NCI-H524 treated with DMSO at 0.1 percent for 48 hours (cell line): ENCODE measurements around the gene GALR2.

Experiments
- DNase-seq: peaks from one replicate; lab custom pipeline; 2025; lab: John Stamatoyannopoulos, UW

The GALR2 gene

DNA sequence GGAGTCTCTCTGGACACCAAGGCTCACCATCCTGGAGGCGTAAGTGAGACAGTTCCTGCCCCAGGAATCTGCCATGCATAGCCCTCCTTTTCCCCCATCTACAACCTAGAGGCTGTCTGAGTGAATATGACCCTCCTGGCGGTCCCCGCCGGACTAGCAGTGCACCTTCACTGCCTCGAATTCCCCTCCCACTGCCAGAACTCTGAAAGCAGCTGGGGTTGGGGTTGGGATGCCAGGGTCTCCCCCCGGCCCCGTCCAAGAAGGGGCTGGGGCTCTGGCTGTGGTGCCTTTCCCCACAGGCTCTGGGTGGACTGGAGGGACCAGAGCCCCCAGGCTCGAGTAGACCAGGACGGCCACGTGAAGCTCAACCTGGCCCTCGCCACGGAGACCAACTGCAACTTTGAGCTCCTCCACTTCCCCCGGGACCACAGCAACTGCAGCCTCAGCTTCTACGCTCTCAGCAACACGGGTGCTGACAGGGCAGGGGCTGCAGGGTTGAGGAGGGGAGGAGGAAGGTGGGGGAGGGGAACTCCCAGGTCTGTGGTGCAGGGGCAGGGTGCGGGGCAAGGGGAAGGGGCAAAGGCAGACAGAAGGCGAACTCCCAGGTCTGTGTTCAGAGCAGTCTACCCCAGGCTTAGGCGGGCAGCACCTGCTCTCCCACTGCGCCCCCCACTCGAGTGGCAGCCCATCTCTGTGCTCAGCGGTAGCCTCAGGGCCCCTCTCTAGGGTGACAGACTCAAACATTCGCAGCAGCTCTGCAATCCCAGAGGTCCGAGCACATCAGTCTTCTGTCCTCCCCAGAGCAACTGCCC, 5.6 kb downstream of the GALR2 start:
- no peak for DNase-seq

DNA sequence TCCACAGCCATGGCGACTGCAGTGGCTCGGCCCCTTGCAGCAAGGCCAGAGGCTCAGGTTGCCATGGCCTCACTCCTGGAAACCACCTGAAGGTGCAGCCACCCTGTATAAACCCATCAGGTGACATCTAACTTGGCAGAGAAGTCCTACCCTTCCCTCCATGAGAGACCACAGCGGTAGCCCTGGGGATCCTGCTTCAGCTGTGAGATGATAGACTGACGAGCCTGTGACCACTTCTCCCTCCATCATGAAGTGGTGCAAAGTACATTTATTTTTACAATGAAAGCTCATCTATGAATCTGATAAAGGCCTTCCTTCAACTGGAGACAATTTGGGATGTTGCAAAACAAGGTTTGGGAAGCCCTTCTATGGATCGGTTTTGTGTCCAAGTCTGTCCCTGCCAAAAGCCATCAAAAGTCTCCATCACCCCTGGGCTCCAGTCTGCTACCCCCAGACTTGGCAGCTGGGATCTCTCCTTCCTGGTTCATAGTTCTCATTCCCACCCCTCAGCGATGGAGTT, 6.2 kb downstream of the GALR2 start:
- DNase-seq = no peak

DNA sequence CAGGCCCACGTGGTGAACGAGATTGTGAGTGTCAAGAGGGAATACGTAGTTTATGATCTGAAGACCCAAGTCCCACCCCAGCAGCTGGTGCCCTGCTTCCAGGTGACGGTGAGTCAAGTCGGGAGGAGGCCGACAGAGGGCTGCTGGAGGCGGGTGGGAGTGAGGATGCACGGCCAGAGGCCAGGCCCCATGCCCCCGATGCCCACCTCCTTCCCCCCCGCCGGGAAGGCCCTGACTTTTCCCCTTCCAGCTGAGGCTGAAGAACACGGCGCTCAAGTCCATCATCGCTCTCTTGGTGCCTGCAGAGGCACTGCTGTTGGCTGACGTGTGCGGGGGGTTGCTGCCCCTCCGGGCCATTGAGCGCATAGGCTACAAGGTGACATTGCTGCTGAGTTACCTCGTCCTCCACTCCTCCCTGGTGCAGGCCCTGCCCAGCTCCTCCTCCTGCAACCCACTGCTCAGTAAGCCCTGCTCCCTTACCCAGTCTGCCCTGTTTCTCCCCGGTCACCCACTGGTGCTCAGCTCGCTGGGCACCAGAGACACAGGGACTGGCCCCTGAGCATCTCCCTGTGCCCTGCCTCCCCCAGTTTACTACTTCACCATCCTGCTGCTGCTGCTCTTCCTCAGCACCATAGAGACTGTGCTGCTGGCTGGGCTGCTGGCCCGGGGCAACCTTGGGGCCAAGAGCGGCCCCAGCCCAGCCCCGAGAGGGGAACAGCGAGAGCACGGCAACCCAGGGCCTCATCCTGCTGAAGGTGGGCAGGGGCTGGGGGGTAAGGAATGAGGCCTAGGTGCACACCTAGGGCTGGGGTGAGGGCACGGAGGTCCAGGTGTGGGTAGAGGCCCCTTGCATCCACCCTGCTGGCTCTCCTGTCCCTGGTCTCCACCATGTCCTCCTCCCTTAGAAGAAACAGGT, 7.0 kb downstream of the GALR2 start:
- DNase-seq = no peak

GRCh38 chr17:76082326-76083251, 8.0 kb downstream of the GALR2 start:
- DNase-seq = no peak

- DNase-seq = no peak
Measured at GRCh38 chr17:76083536-76084182, 9.1 kb downstream of the GALR2 start.

GRCh38 chr17:76085066-76085730, 10.6 kb downstream of the GALR2 start:
- DNase-seq = no peak

DNA sequence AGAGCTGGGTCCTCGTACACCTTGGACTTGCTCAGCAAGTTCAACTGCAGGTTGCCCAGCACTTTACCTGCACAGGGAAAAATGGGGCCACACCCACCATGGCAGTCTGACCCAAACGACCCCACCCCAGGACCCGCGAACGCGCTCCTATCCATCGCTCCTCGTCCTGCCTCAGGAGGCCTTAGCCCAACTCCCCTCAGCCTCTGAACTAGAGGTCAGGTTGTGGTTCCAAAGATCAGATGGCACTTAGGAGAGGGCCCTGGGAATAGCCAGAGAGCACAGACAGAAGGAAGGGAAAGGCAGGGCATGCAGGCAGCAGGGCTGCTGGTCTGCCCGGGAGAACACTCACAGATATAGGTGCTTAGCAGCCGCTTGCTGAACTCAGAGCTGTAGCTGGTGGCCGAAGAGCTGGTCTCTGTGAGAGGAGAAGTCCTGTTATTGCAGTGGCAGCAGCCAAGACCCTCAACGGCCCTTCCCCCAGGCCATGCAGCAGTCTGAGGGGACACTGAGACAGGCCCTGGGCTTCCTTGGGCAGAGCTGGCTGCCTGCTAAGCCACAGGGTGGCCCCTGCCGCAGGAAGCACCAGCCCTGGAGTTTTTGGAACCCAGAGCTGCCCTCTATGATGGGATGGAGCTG, 11.3 kb downstream of the GALR2 start:
- no peak for DNase-seq

- no peak for DNase-seq
Measured at GRCh38 chr17:76086384-76086783, 11.8 kb downstream of the GALR2 start.

- DNase-seq = no peak
Measured at GRCh38 chr17:76087531-76087930, 12.9 kb downstream of the GALR2 start.

DNA sequence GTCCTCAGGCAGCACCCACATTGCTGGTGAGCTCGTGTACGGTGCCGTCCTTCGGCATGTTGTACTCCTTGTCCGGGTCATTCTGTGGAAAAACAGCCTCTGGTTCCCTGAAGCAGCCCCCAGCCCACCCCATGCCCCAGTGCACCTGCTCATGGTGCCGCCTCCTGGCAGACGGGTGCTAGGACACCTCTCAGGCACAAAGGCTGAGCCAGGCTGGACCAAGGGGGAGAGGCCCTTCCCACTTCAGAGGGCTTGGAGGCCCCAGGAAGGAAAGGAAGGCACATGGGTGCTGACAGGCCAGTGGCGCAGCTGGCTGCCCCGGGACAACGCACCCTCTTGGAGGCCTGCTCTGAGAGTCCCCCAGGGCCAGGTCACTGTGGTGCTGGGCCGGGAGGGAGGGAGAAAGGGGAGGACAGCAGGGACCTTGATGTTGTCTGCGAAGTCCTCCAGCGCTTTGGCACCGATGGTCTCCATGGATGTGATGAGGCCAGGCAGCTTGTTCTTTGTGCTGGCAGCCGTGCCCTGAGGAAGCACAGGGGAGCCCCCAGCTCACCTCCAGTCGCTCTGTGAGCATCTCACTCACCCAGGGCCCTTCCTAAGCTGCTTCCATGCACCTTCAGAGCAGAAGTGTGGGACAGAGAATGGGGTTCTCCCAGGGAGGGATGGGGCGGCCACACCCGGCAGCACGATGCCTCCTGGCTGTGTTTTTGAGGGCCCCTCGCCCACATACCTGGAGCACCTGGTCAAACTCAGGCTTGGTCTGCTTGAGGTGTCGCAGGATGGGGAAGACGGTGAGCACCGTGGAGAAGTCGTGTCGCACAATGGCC, 13.7 kb downstream of the GALR2 start:
- no peak for DNase-seq

- no peak for DNase-seq
Measured at GRCh38 chr17:76088868-76089576, 14.4 kb downstream of the GALR2 start.

GRCh38 chr17:76089680-76090516, 15.3 kb downstream of the GALR2 start:
- no peak for DNase-seq

DNA sequence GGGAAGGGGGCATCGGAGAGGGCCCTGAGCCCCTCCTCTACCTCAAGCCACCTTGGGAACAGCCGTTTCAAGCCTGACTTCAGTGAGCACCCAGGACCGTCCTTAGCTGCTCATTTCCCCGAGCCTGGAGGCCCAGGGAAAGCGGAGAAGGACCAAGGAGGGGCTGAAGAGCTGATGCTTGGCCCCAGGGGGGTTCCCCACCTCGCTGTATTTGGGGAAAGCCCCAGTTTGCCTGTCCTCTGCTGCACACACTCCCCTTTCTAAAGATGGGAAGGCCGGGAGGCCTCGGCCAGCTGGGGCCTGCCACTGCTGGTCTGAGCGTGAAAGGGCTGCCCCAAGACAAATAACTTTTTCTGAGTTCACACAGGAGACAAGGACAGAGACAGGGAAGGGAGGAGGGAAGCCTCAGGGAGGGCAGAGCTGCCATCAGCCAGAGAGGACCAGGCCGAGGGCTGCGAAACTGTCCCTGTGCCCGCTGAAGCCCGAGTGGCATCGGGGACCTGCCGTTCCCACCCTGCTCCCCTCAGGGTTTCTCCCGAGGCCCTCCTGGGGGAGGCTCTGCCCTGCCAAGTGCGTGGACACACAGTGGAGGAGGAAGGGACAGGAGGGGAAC, 16.0 kb downstream of the GALR2 start:
- DNase-seq = no peak

DNA sequence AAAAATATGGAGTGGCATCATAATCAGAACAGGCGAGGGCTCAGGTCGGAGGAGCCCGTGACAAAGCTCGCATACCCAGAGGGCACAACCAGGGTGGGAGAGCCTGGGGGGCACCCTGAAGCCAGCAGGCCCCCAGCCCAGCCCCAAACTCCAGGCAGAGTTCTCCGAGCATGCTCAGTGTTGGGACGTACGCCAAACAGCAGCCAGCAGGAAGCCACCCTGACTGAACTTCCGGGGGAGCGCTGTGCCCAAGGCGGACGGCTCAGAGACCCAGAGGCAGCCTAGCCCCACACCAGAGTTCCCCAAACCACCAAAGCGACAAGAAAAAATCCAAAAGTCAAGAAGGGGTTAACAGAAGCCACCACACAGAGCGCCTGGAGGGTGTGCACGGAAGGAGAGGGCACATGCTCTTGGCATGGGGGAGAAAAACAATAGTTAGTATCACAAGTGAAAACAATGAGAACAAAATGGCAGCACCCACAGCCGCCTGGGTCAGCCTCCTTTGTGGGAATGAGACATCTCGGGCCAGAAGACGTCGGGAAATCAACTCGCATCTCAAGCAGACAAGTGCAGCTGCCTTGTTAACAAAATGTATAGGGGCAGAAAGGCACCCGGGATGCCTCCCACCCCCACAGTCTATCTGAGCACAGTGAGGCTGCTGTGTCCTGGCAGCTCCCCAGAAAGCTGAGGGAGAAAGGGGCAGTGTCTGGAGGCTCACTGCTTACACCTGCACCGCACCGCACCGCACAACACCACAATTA, 17.1 kb downstream of the GALR2 start:
- no peak for DNase-seq

- DNase-seq = no peak
Measured at GRCh38 chr17:76092526-76093413, 18.2 kb downstream of the GALR2 start.
